WTC11 (cell line): Measurements from ENCODE around the gene TMEM140. TPM values are rescaled to one million over a fixed set of nuclear protein-coding genes. Genes with fewer than 3 reads are reported as not detected.

Source experiments
- ATAC-seq: fragments of 200-7000 bp; cut with Tn5 transposase; 2 replicates; pipeline ENCODE4 v1.10.0; 2021; ENCODE audit warnings: mild to moderate bottlenecking, moderate library complexity
- CTCF ChIA-PET: fragments of 300-600 bp; sonication (Branson Sonifier 250); formaldehyde crosslinking; loops from one replicate; lab custom pipeline; 2021; ENCODE audit warnings: antibody characterized with exemption; lab: Charles Lee
- POLR2A ChIA-PET: fragments of 350-600 bp; sonication (Branson Sonifier 250); formaldehyde crosslinking; loops from one replicate; lab custom pipeline; 2021; ENCODE audit warnings: antibody characterized with exemption; lab: Charles Lee
- DNase-seq: peaks from one replicate; pipeline ENCODE4 v3.0.0; 2021; ENCODE audit warnings: low spot score
- H3K27ac Mint-ChIP-seq: 2 replicates; pipeline ENCODE4 v1.8.0; 2021; ENCODE audit warnings: mixed read lengths
- H3K27me3 Mint-ChIP-seq: 2 replicates; pipeline ENCODE4 v1.8.0; 2021; ENCODE audit warnings: low read depth, mild to moderate bottlenecking, moderate library complexity, mixed read lengths
- H3K36me3 Mint-ChIP-seq: 2 replicates; pipeline ENCODE4 v1.8.0; 2021; ENCODE audit warnings: mixed read lengths
- H3K4me1 Mint-ChIP-seq: 2 replicates; pipeline ENCODE4 v1.8.0; 2022; ENCODE audit warnings: mixed read lengths
- H3K4me3 Mint-ChIP-seq: 2 replicates; pipeline ENCODE4 v1.8.0; 2021; ENCODE audit warnings: mild to moderate bottlenecking, moderate library complexity, mixed read lengths
- H3K9me3 Mint-ChIP-seq: 2 replicates; pipeline ENCODE4 v1.8.0; 2021; ENCODE audit warnings: mixed read lengths
- AR ChIP-seq: fragments of 250-450 bp; sonication (Bioruptor Pico); IDR thresholded peaks from 2 replicates; pipeline ENCODE4 v1.9.0; 2021; ENCODE audit warnings: mild to moderate bottlenecking
- E2F4 ChIP-seq: sonication (generic); formaldehyde crosslinking; IDR thresholded peaks from 2 replicates; pipeline ENCODE4 v1.8.1; 2022; ENCODE audit warnings: low read depth, mild to moderate bottlenecking, moderate library complexity, missing genetic modification reagents, borderline replicate concordance
- FOXJ3 ChIP-seq: sonication (generic); formaldehyde crosslinking; IDR thresholded peaks from 2 replicates; pipeline ENCODE4 v1.9.0; 2021; ENCODE audit warnings: missing genetic modification reagents, mild to moderate bottlenecking, borderline replicate concordance
- HMGXB4 ChIP-seq: sonication (generic); formaldehyde crosslinking; IDR thresholded peaks from 2 replicates; pipeline ENCODE4 v1.8.1; 2023; ENCODE audit warnings: mild to moderate bottlenecking, moderate library complexity, missing genetic modification reagents
- JAZF1 ChIP-seq: fragments of 250-450 bp; sonication (Bioruptor Pico); IDR thresholded peaks from 2 replicates; pipeline ENCODE4 v1.9.0; 2021; ENCODE audit warnings: moderate library complexity, mild to moderate bottlenecking, inconsistent platforms
- NFATC4 ChIP-seq: fragments of 250-450 bp; sonication (Bioruptor Pico); IDR thresholded peaks from 2 replicates; pipeline ENCODE4 v1.9.0; 2021; ENCODE audit warnings: mild to moderate bottlenecking
- NFE2L1 ChIP-seq: sonication (generic); formaldehyde crosslinking; IDR thresholded peaks from 2 replicates; pipeline ENCODE4 v1.8.1; 2023; ENCODE audit warnings: missing genetic modification reagents
- NFYB ChIP-seq: sonication (generic); formaldehyde crosslinking; conservative IDR thresholded peaks from 2 replicates; pipeline ENCODE4 v1.8.0; 2022; ENCODE audit warnings: low read depth, missing genetic modification reagents
- NR3C1 ChIP-seq: sonication (generic); formaldehyde crosslinking; conservative IDR thresholded peaks from 2 replicates; pipeline ENCODE4 v1.8.1; 2023; ENCODE audit warnings: low read depth, mild to moderate bottlenecking, missing genetic modification reagents
- STAT6 ChIP-seq: sonication (generic); formaldehyde crosslinking; conservative IDR thresholded peaks from 2 replicates; pipeline ENCODE4 v1.8.1; 2023; ENCODE audit warnings: mild to moderate bottlenecking, low read depth, missing genetic modification reagents, moderate library complexity
- TEAD1 ChIP-seq: sonication (generic); formaldehyde crosslinking; IDR thresholded peaks from 2 replicates; pipeline ENCODE4 v1.8.0; 2022; ENCODE audit warnings: mild to moderate bottlenecking, missing genetic modification reagents
- TP53 ChIP-seq: sonication (generic); formaldehyde crosslinking; IDR thresholded peaks from 2 replicates; pipeline ENCODE4 v1.8.1; 2023; ENCODE audit warnings: mild to moderate bottlenecking, missing genetic modification reagents
- ZNF121 ChIP-seq: sonication (generic); formaldehyde crosslinking; IDR thresholded peaks from 2 replicates; pipeline ENCODE4 v1.8.0; 2023; ENCODE audit warnings: missing genetic modification reagents
- ZNF219 ChIP-seq: sonication (generic); formaldehyde crosslinking; IDR thresholded peaks from 2 replicates; pipeline ENCODE4 v1.8.0; 2023; ENCODE audit warnings: missing genetic modification reagents, mild to moderate bottlenecking, borderline replicate concordance
- ZNF396 ChIP-seq: fragments of 250-450 bp; sonication (Bioruptor Pico); IDR thresholded peaks from 2 replicates; pipeline ENCODE4 v1.8.0; 2021; ENCODE audit warnings: mild to moderate bottlenecking, moderate library complexity, borderline replicate concordance
- ZNF512 ChIP-seq: sonication (generic); formaldehyde crosslinking; IDR thresholded peaks from 2 replicates; pipeline ENCODE4 v1.8.1; 2022; ENCODE audit warnings: missing genetic modification reagents, borderline replicate concordance
- ZNF532 ChIP-seq: fragments of 250-450 bp; sonication (Bioruptor Pico); IDR thresholded peaks from 2 replicates; pipeline ENCODE4 v1.9.0; 2021; ENCODE audit warnings: mild to moderate bottlenecking, borderline replicate concordance
- total RNA-seq: library from RNA; stranded (reverse); gene quantifications from 3 replicates; pipeline ENCODE4 v1.2.3, GENCODE V29; 2021

TMEM140 gene
- total RNA-seq, 1 experiment from 2014 or later = not detected

GRCh38 chr7:135178364-135178763 lies 30.5 kb downstream of the TMEM140 start (continued):
- TF ChIP-seq ZNF512 (CRISPR knock-in tag) (no peak), JAZF1 (CRISPR knock-in tag) (no peak), FOXJ3 (CRISPR knock-in tag) (no peak), NFATC4 (CRISPR knock-in tag) (no peak), NFYB (CRISPR knock-in tag) (no peak)

GRCh38 chr7:135179321-135179925 lies 31.6 kb downstream of the TMEM140 start:
- Mint-ChIP-seq H3K4me1 (peaks cover 19% of the 10 kb centered on the region), H3K27me3 (no peaks in the 10 kb centered on the region), H3K4me3 (no peak overlapping the region), H3K9me3 (peaks cover 51% of the 10 kb centered on the region)
- POLR2A ChIA-PET = no interaction called here
- TF ChIP-seq AR (CRISPR knock-in tag) (no peak), FOXJ3 (CRISPR knock-in tag) (no peak), JAZF1 (CRISPR knock-in tag) (no peak), NR3C1 (no peak), HMGXB4 (CRISPR knock-in tag) (no peak), TEAD1 (no peak), E2F4 (CRISPR knock-in tag) (no peak), ZNF121 (CRISPR knock-in tag) (no peak), TP53 (no peak), NFYB (CRISPR knock-in tag) (no peak), ZNF219 (CRISPR knock-in tag) (no peak), ZNF532 (CRISPR knock-in tag) (no peak), STAT6 (CRISPR knock-in tag) (no peak), NFE2L1 (CRISPR knock-in tag) (no peak), ZNF396 (no peak)
- TF ChIP-seq, all 79 proteins: peak for 0
- ATAC-seq (no peak), DNase-seq (no peak)
- H3K27ac Mint-ChIP-seq = no peak overlapping the region
- peaks cover 53% of the 10 kb centered on the region for H3K36me3 Mint-ChIP-seq
- CTCF ChIA-PET = interaction anchor here (1.3 kb wide), 1 partner anchor 10 kb away, joined by 3 read pairs; no protein-coding TSS in a partner anchor
